Astrocyte (in vitro differentiated cells and primary cell): ENCODE measurements around the gene JMJD4. TPM values are rescaled to one million over a fixed set of nuclear protein-coding genes. Genes with fewer than 3 reads are reported as not detected.

Source experiments
- DNase-seq: peaks from one replicate; pipeline ENCODE4 v3.0.0-alpha.2; 2010; ENCODE audit warnings: low read depth
- FAIRE-seq: peaks from 2 replicates; lab custom pipeline; 2011; peaks lifted over from hg19 to GRCh38; lab: Jason Lieb, UNC
- H2AFZ ChIP-seq: 2 replicates; pipeline ENCODE4 v1.6.0; 2012; ENCODE audit warnings: low read depth, low read length, inconsistent platforms
- H3K27ac ChIP-seq: 2 replicates; pipeline ENCODE4 v1.5.1; 2011; ENCODE audit warnings: low read depth, low read length, inconsistent platforms
- H3K27me3 ChIP-seq: 2 replicates; pipeline ENCODE4 v1.6.0; 2011; ENCODE audit warnings: low read length, inconsistent platforms; ENCODE audit not compliant: insufficient read depth
- H3K36me3 ChIP-seq: 2 replicates; pipeline ENCODE4 v1.5.1; 2011; ENCODE audit warnings: low read length, inconsistent platforms; ENCODE audit not compliant: insufficient read depth
- H3K4me1 ChIP-seq: 2 replicates; pipeline ENCODE4 v1.5.1; 2011; ENCODE audit warnings: low read length, inconsistent platforms; ENCODE audit not compliant: insufficient read depth
- H3K4me2 ChIP-seq: 2 replicates; pipeline ENCODE4 v1.6.0; 2012; ENCODE audit warnings: low read length, inconsistent platforms
- H3K4me3 ChIP-seq: 2 replicates; pipeline ENCODE4 v1.5.1; 2011; ENCODE audit warnings: low read depth, mild to moderate bottlenecking, low read length, inconsistent platforms; ENCODE audit not compliant: insufficient read depth
- H3K79me2 ChIP-seq: 2 replicates; pipeline ENCODE4 v1.6.0; 2012; ENCODE audit warnings: mild to moderate bottlenecking, low read length, inconsistent platforms; ENCODE audit not compliant: insufficient read depth
- H3K9ac ChIP-seq: 2 replicates; pipeline ENCODE4 v1.6.0; 2012; ENCODE audit warnings: mild to moderate bottlenecking, low read length, inconsistent platforms
- H3K9me3 ChIP-seq: 2 replicates; pipeline ENCODE4 v1.5.1; 2012; ENCODE audit warnings: low read depth, mild to moderate bottlenecking, low read length, inconsistent platforms; ENCODE audit not compliant: insufficient read depth
- H4K20me1 ChIP-seq: 2 replicates; pipeline ENCODE4 v1.6.0; 2012; ENCODE audit warnings: low read length, inconsistent platforms; ENCODE audit not compliant: insufficient read depth
- H3K27ac Mint-ChIP-seq: one replicate; pipeline ENCODE4 v1.8.0; 2021; ENCODE audit warnings: mild to moderate bottlenecking, mixed read lengths; ENCODE audit not compliant: unreplicated experiment
- H3K27me3 Mint-ChIP-seq: one replicate; pipeline ENCODE4 v1.8.0; 2021; ENCODE audit warnings: low read depth, mixed read lengths; ENCODE audit not compliant: unreplicated experiment
- H3K36me3 Mint-ChIP-seq: one replicate; pipeline ENCODE4 v1.8.0; 2021; ENCODE audit warnings: low read depth, mixed read lengths; ENCODE audit not compliant: unreplicated experiment
- H3K4me1 Mint-ChIP-seq: one replicate; pipeline ENCODE4 v1.8.0; 2021; ENCODE audit warnings: low read depth, mixed read lengths; ENCODE audit not compliant: unreplicated experiment
- H3K4me3 Mint-ChIP-seq: one replicate; pipeline ENCODE4 v1.8.0; 2021; ENCODE audit warnings: mild to moderate bottlenecking, moderate library complexity, mixed read lengths; ENCODE audit not compliant: unreplicated experiment
- H3K9me3 Mint-ChIP-seq: one replicate; pipeline ENCODE4 v1.8.0; 2021; ENCODE audit warnings: mild to moderate bottlenecking, mixed read lengths; ENCODE audit not compliant: unreplicated experiment
- EZH2 ChIP-seq: IDR thresholded peaks from 2 replicates; pipeline ENCODE4 v1.6.1; 2012; ENCODE audit warnings: mild to moderate bottlenecking, low read length, inconsistent platforms; ENCODE audit not compliant: insufficient read depth
- total RNA-seq: library from RNA; stranded (reverse); gene quantifications from 2 replicates; pipeline ENCODE4 v1.2.1, GENCODE V29; 2021
- TF ChIP-seq, protein P1 (sequence below): IDR thresholded peaks from 2 replicates; pipeline ENCODE4 v1.5.1; 2011; ENCODE audit warnings: low read depth, mild to moderate bottlenecking, inconsistent platforms, low read length, moderate library complexity; ENCODE audit not compliant: insufficient read depth

Gene JMJD4
- total RNA-seq, 1 donor from 2014 or later, result 17.5 TPM

DNA sequence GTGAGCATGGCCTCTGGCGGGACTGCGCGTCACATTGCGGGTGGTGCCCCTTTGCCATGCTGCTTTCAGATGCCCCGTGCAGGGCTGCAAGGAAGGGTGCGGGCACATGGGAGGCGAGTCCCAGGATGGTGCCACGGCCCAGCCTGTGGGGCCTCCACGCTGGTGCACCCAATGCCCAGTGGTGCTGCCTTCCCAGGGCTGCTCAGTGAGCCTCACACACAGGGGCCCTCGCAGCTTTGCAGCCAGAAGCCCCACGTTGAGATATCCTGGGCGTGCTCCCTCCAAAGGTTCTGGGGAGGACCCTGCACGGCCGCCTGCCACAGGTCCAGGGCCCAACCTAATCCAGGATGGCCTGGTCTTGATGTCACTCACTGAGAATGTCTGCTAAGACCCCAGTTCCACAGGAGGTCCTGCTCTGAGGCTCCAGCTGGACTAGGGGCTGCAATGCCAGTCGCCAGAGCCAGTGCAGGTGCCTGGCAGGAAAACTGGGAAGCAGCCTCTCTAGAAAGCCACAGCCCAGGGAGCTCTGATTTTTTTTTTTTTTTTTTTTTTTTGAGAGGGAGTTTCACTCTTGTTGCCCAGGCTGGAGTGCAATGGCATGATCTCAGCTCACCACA, 46.3 kb upstream of the JMJD4 start:
- Histone ChIP-seq H3K36me3 (no peaks in the 10 kb centered on the region), H4K20me1 (no peaks in the 10 kb centered on the region), H2AFZ (no peak overlapping the region), H3K4me1 (peaks cover 30% of the 10 kb centered on the region), H3K4me2 (no peak overlapping the region), H3K9me3 (no peaks in the 10 kb centered on the region), H3K27me3 (no peaks in the 10 kb centered on the region), H3K79me2 (no peaks in the 10 kb centered on the region), H3K27ac (no peak overlapping the region), H3K9ac (no peak overlapping the region), H3K4me3 (no peak overlapping the region)
- TF ChIP-seq, protein P1, sequence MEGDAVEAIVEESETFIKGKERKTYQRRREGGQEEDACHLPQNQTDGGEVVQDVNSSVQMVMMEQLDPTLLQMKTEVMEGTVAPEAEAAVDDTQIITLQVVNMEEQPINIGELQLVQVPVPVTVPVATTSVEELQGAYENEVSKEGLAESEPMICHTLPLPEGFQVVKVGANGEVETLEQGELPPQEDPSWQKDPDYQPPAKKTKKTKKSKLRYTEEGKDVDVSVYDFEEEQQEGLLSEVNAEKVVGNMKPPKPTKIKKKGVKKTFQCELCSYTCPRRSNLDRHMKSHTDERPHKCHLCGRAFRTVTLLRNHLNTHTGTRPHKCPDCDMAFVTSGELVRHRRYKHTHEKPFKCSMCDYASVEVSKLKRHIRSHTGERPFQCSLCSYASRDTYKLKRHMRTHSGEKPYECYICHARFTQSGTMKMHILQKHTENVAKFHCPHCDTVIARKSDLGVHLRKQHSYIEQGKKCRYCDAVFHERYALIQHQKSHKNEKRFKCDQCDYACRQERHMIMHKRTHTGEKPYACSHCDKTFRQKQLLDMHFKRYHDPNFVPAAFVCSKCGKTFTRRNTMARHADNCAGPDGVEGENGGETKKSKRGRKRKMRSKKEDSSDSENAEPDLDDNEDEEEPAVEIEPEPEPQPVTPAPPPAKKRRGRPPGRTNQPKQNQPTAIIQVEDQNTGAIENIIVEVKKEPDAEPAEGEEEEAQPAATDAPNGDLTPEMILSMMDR, result no peak
- TF ChIP-seq EZH2, result no peak
- no peak overlapping the region for H3K27ac Mint-ChIP-seq
- H3K4me3 Mint-ChIP-seq, result no peak overlapping the region
- H3K27me3 Mint-ChIP-seq, result peaks cover 6% of the 10 kb centered on the region
- FAIRE-seq, result no peak
- no peak for DNase-seq
- peaks cover 10% of the 10 kb centered on the region for H3K4me1 Mint-ChIP-seq
- no peaks in the 10 kb centered on the region for H3K9me3 Mint-ChIP-seq
- peaks cover 4% of the 10 kb centered on the region for H3K36me3 Mint-ChIP-seq

DNA sequence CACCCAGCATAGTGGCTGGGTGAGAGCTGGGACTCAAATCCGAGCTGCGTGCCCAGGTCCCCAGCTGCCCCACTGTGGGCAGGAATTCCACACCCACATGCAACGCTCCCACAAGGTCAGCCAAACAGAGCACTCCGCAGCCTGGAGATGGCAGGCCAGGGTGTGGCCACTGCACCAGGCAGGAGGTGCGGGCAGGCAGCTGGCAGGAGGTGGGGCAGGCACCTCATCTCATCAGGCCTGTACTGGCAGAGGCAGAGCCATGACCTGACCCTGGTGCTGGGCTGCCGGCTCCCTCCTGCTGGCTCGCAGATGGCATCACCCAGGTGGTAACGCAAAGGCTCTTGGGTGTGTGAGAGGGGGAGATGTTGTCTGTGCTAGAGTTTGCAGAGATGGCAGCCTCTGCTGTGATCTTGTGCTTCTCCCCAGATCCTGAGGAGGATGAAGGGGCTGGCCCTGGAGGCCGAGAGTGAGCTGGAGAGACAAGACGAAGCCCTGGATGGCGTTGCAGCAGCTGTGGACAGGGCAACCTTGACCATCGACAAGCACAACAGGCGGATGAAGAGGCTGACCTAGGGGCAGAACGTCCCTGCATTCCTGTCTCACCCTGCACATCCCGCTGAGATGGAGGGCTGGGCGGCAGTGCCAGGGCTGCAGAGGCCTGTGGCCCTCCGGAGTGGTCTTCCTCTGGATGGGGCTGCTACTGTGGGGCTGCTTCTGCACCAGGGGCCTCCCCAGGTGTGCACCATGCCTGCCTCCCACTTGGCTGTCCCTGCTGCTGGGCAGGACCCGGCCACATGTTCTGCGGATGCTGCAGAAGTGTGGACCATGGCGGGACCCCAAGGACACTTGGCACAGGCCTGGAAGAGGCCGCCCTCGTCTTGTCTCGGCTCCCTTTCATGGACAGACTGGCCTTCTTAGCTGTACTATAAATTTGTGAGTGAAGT, 45.3 kb upstream of the JMJD4 start:
- no peak for DNase-seq
- Histone ChIP-seq H3K4me1 (peaks cover 41% of the 10 kb centered on the region), H3K4me2 (no peak overlapping the region), H3K27me3 (no peaks in the 10 kb centered on the region), H3K36me3 (no peaks in the 10 kb centered on the region), H3K4me3 (no peak overlapping the region), H3K9ac (no peak overlapping the region), H3K79me2 (no peaks in the 10 kb centered on the region), H2AFZ (no peak overlapping the region), H3K27ac (no peak overlapping the region), H3K9me3 (no peaks in the 10 kb centered on the region), H4K20me1 (no peaks in the 10 kb centered on the region)
- Mint-ChIP-seq H3K4me3 (no peak overlapping the region), H3K4me1 (peaks cover 17% of the 10 kb centered on the region), H3K36me3 (peaks cover 4% of the 10 kb centered on the region), H3K27ac (no peak overlapping the region), H3K9me3 (no peaks in the 10 kb centered on the region), H3K27me3 (no peaks in the 10 kb centered on the region)
- no peak for FAIRE-seq
- TF ChIP-seq EZH2, result no peak
- TF ChIP-seq, protein P1, result no peak
